HL-60 (cell line): Measurements from ENCODE around the gene MARCHF10.

ENCODE experiments used
- GABPA ChIP-seq: IDR thresholded peaks from 2 replicates; pipeline ENCODE4 v1.6.1; 2012; ENCODE audit warnings: low read depth
- POLR2AphosphoS5 ChIP-seq: IDR thresholded peaks from 2 replicates; pipeline ENCODE4 v1.6.1; 2012; ENCODE audit warnings: low read depth
- SPI1 ChIP-seq: IDR thresholded peaks from 2 replicates; pipeline ENCODE4 v1.6.1; 2012; ENCODE audit warnings: low read depth, mild to moderate bottlenecking, borderline replicate concordance
- TF ChIP-seq, protein P1 (sequence below): IDR thresholded peaks from one replicate; pipeline ENCODE4 v1.5.1; 2011; ENCODE audit warnings: low read length, control low read depth, inconsistent platforms; ENCODE audit not compliant: insufficient read depth
- TF ChIP-seq, protein P2 (sequence below): IDR thresholded peaks from 2 replicates; pipeline ENCODE4 v1.6.1; 2012; ENCODE audit warnings: low read depth; ENCODE audit not compliant: insufficient replicate concordance

DNA sequence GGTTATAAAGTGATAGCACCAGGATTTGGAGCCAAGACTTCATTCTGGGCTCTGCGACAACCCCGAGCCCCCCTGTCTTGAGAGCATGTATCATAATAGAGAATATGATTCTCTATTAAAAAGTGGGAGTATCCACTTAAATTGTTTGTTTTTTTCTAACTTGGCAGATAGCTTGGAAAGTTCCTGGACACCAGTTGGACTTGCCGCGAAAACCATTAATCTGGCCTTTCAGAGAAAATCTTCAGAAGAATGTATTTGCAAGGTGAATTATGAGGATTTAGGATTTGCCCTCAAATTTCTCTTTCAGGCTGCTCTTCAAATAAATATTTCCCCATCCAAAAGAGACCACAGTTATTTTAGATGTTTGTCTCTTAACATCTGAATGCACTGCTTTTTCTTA lies 53.5 kb downstream of the MARCHF10 start:
- TF ChIP-seq, protein P1, sequence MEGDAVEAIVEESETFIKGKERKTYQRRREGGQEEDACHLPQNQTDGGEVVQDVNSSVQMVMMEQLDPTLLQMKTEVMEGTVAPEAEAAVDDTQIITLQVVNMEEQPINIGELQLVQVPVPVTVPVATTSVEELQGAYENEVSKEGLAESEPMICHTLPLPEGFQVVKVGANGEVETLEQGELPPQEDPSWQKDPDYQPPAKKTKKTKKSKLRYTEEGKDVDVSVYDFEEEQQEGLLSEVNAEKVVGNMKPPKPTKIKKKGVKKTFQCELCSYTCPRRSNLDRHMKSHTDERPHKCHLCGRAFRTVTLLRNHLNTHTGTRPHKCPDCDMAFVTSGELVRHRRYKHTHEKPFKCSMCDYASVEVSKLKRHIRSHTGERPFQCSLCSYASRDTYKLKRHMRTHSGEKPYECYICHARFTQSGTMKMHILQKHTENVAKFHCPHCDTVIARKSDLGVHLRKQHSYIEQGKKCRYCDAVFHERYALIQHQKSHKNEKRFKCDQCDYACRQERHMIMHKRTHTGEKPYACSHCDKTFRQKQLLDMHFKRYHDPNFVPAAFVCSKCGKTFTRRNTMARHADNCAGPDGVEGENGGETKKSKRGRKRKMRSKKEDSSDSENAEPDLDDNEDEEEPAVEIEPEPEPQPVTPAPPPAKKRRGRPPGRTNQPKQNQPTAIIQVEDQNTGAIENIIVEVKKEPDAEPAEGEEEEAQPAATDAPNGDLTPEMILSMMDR = no peak
- TF ChIP-seq POLR2AphosphoS5 = no peak
- TF ChIP-seq SPI1 = no peak
- no peak for TF ChIP-seq GABPA
- TF ChIP-seq, protein P2, sequence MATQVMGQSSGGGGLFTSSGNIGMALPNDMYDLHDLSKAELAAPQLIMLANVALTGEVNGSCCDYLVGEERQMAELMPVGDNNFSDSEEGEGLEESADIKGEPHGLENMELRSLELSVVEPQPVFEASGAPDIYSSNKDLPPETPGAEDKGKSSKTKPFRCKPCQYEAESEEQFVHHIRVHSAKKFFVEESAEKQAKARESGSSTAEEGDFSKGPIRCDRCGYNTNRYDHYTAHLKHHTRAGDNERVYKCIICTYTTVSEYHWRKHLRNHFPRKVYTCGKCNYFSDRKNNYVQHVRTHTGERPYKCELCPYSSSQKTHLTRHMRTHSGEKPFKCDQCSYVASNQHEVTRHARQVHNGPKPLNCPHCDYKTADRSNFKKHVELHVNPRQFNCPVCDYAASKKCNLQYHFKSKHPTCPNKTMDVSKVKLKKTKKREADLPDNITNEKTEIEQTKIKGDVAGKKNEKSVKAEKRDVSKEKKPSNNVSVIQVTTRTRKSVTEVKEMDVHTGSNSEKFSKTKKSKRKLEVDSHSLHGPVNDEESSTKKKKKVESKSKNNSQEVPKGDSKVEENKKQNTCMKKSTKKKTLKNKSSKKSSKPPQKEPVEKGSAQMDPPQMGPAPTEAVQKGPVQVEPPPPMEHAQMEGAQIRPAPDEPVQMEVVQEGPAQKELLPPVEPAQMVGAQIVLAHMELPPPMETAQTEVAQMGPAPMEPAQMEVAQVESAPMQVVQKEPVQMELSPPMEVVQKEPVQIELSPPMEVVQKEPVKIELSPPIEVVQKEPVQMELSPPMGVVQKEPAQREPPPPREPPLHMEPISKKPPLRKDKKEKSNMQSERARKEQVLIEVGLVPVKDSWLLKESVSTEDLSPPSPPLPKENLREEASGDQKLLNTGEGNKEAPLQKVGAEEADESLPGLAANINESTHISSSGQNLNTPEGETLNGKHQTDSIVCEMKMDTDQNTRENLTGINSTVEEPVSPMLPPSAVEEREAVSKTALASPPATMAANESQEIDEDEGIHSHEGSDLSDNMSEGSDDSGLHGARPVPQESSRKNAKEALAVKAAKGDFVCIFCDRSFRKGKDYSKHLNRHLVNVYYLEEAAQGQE = no peak
